ENCODE results near the gene ARHGAP23.
"Not testable (repeated sequence)": the region's sequence is repeated elsewhere in the genome, so short reads cannot be mapped to it uniquely, and the experiment has no call there.

The ARHGAP23 gene

GRCh38 chr17:38421171-38421841, 7.0 kb upstream of the ARHGAP23 start:
- DNase-seq (ENCODE audit: extremely low spot score, insufficient read length, low read depth) (no peak), FAIRE-seq (no peak)

GRCh38 chr17:38421871-38422827, 6.1 kb upstream of the ARHGAP23 start:
- FAIRE-seq, result no peak

GRCh38 chr17:38424297-38424972, 3.8 kb upstream of the ARHGAP23 start:
- DNase-seq (ENCODE audit: extremely low spot score, insufficient read length, low read depth), result no peak
- FAIRE-seq, result no peak

More at GRCh38 chr17:38421871-38422827, 6.1 kb upstream of the ARHGAP23 start:
- no peak for DNase-seq (ENCODE audit: extremely low spot score, insufficient read length, low read depth)

GRCh38 chr17:38425031-38425430, 3.2 kb upstream of the ARHGAP23 start:
- no peak for FAIRE-seq

GRCh38 chr17:38425744-38426143, 2.5 kb upstream of the ARHGAP23 start:
- FAIRE-seq, result no peak

More at GRCh38 chr17:38425031-38425430, 3.2 kb upstream of the ARHGAP23 start:
- no peak for DNase-seq (ENCODE audit: extremely low spot score, insufficient read length, low read depth)

GRCh38 chr17:38426441-38426840, 1.8 kb upstream of the ARHGAP23 start:
- no peak for FAIRE-seq
- no peak for DNase-seq (ENCODE audit: extremely low spot score, insufficient read length, low read depth)

More at GRCh38 chr17:38425744-38426143, 2.5 kb upstream of the ARHGAP23 start:
- DNase-seq (ENCODE audit: extremely low spot score, insufficient read length, low read depth), result no peak

- DNase-seq (ENCODE audit: extremely low spot score, insufficient read length, low read depth), result no peak
- no peak for FAIRE-seq
Observed at GRCh38 chr17:38427160-38427949, 909 bp upstream of the ARHGAP23 start.

GRCh38 chr17:38428643-38429371, 543 bp downstream of the ARHGAP23 start:
- DNase-seq (ENCODE audit: extremely low spot score, insufficient read length, low read depth), result no peak
- FAIRE-seq, result no peak

GRCh38 chr17:38429476-38430100, 1.3 kb downstream of the ARHGAP23 start:
- DNase-seq (ENCODE audit: extremely low spot score, insufficient read length, low read depth) (no peak), FAIRE-seq (no peak)

- FAIRE-seq (no peak), DNase-seq (ENCODE audit: extremely low spot score, insufficient read length, low read depth) (no peak)
Observed at GRCh38 chr17:38430316-38430715, 2.1 kb downstream of the ARHGAP23 start.

GRCh38 chr17:38430822-38431221, 2.6 kb downstream of the ARHGAP23 start:
- no peak for DNase-seq (ENCODE audit: extremely low spot score, insufficient read length, low read depth)
- no peak for FAIRE-seq

- no peak for DNase-seq (ENCODE audit: extremely low spot score, insufficient read length, low read depth)
- no peak for FAIRE-seq
Observed at GRCh38 chr17:38431346-38432145, 3.3 kb downstream of the ARHGAP23 start.

GRCh38 chr17:38434178-38434665, 6.0 kb downstream of the ARHGAP23 start:
- FAIRE-seq, result no peak
- DNase-seq (ENCODE audit: extremely low spot score, insufficient read length, low read depth), result no peak

- DNase-seq (ENCODE audit: extremely low spot score, insufficient read length, low read depth) (no peak), FAIRE-seq (no peak)
Observed at GRCh38 chr17:38435795-38436194, 7.5 kb downstream of the ARHGAP23 start.

GRCh38 chr17:38436386-38436785, 8.1 kb downstream of the ARHGAP23 start:
- FAIRE-seq (no peak), DNase-seq (ENCODE audit: extremely low spot score, insufficient read length, low read depth) (no peak)

GRCh38 chr17:38437313-38437712, 9.0 kb downstream of the ARHGAP23 start:
- not testable (repeated sequence) for FAIRE-seq; DNase-seq (ENCODE audit: extremely low spot score, insufficient read length, low read depth)

GRCh38 chr17:38439436-38439835, 11.2 kb downstream of the ARHGAP23 start:
- DNase-seq (ENCODE audit: extremely low spot score, insufficient read length, low read depth), result no peak
- FAIRE-seq, result no peak
